NCI-H226 (cell line): ENCODE measurements around the gene SHC1.

Source experiments
- DNase-seq: peaks from one replicate; pipeline ENCODE4 v3.0.0-alpha.2; 2015

Gene SHC1, protein sequence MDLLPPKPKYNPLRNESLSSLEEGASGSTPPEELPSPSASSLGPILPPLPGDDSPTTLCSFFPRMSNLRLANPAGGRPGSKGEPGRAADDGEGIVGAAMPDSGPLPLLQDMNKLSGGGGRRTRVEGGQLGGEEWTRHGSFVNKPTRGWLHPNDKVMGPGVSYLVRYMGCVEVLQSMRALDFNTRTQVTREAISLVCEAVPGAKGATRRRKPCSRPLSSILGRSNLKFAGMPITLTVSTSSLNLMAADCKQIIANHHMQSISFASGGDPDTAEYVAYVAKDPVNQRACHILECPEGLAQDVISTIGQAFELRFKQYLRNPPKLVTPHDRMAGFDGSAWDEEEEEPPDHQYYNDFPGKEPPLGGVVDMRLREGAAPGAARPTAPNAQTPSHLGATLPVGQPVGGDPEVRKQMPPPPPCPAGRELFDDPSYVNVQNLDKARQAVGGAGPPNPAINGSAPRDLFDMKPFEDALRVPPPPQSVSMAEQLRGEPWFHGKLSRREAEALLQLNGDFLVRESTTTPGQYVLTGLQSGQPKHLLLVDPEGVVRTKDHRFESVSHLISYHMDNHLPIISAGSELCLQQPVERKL

DNA sequence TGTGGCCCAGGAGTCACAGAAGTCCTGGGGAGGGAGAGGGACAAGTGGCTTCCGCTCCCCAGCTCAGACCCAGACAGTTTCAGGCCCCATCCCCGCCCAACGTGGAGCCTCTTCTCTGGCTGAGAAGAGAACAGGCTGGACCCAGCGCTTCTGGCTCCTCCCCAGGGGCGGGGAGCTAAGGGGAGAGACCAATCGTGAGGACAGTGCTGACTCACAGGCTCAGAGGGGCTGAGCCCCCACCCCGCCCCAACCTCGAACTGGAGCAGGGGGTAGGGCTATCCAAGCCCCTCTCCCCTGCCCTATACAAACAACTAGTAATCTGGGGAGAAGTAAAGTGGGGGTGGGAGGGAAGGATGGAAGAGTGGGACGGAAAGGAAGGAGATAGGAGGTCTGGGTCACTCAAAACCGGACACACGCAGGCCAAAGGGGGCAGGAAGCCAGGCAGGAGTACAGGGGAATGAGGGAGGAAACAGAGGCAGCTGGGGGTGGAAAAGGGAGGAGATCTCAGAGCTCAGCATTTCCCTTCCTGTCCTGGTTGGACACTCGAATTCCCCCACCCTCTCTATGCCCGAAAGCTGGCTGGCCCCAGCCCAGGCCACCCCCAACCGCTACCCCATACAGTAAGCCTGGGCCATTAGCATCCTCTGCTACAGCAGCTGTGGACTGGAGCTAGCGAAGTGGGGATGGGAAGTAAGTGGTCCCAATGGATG lies at the start of gene SHC1:
Gene SHC1, minus strand, starts transcription at position 117 of the 710 bp plus-strand sequence. CDS start 221 bp downstream, outside the sequence.
- DNase-seq: peak; percentile 96

DNA sequence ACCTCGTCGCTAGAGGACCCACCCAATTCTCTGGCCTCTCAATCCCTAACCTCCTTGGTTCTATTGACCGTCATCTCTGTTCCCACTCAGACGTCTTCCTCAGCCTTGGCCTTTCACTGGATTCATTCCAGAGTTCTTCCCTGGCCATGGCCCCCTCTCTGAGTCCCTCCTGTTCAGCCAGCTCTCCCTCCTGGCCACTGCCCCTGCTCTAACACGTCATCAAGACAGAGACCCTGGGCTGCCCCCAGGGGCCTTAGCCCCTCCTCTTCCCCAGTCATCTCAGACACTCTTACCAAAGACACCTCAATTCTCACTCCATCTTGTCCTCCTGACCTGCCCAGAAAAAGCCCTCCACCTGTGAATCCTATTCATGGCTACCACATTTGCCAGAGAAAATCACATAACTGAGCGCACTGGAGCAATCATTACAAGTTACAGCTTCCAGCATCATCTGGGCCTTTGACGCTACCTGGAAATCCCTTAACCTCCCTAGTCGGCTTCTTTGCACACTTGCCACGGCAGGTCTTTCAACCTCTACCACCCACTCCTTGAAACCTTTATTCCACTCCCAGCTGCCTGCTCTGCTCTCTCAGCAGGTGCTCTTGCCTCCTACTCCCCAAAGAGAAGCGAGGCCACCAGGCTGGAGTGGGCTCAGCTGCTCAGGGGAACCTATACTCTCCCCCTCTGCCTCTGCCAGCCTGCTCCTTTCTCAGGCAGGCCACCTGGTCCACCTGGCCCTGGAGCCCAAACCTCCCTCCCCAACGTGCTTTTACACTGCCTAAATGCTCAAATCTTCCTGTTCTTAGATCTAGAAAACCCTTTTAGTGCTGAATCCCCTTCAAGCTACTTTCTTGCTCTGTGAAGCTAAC lies 49.1 kb upstream of the SHC1 start:
- DNase-seq: no peak

DNA sequence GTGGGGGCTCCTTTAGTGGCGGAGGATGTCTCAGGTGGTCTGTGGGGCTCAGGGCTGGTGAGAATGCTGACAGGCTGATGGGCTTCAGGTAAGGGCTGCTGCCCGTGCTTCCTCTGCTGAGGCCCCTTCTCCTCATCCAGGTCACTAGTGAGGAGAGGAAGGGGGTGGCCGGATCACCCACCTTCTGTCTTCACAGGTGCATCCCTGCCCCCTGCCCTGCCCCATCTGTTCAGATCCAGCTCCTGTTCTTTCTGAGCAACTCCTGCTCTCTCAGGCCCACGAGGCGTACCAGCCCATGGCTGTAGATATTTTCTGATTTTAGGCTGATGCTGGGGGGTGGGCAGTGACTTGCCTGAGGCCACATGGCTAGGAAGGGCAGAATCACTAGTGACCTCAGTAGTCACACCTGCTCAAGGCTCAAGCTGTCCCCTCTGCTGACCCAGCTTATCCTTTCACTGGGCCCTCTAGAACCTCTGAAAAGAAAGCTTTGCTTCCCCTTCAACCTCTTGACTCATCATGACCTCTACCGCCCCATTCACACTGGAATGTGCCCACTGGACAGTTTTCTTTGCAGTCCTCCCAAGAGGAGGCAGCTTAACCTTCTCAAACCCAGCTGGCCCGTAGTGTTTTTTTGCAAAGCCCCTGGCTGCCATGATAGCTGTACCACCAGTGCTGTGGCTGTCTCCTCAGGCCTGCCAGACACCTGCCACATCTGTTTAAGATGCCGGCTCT lies 48.2 kb upstream of the SHC1 start:
- DNase-seq: no peak

DNA sequence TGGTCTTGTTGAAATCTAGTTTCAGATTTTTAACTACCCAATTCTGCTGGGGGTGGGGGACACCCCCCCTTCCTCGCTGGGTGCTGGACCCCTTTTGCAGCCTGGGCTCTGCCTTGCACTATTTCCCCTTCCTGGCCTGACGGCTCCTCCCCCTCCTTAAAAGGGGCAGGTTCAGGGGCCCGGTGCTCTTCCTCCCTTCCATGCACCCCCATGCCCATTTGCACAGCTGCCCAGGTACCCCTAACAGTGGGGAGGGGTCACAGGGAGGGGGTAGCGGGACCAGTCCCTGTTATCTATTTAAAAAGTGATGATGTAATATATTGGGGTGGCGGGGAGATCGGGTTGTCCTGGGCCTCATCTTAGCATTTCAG lies 47.4 kb upstream of the SHC1 start:
- no peak for DNase-seq

DNA sequence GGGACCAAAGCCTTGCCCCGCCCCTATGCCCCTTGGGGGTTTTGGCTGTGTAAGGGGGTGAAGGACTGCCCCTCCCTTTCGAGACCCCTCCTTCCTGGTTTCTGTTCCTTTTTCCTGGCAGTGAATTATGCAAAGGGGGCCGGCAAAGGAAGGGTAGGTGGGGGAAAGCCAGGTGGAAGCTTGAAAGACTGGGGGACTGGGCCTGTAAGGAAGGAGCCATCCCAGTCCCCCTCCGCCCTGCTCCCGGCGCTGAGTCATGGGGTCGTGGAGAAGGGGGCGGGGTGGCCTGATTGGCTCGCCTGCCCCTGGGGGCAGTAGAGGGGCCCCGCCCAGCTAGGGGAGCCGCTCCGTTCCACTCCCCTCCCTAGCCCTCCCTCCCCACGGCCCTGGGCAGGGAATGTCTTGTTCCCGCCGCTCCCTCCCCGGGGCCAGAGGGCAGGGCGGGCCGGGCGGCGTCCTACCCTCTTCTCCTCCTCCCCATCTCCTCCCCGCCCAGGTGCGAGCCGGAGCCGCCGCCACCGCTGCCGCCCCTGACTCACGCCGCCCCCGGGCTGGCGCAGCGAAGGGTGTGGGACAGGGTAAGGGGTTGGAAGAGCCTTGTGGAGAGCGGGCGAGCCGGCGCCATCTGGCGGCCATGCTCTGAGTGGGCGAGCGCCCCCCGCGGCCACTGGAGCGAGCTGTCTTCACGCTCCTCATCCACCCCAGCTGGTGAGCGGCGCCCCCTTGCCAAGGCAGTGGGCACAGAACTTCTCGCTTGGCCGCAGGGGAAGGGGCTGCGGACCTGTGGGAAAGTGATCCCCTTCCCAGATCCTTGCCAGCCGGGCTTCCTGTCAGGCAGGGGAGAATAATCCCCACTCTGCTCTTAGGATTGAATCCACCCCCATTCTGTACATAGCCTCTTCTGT lies 46.7 kb upstream of the SHC1 start:
- peak; percentile 97 for DNase-seq

DNA sequence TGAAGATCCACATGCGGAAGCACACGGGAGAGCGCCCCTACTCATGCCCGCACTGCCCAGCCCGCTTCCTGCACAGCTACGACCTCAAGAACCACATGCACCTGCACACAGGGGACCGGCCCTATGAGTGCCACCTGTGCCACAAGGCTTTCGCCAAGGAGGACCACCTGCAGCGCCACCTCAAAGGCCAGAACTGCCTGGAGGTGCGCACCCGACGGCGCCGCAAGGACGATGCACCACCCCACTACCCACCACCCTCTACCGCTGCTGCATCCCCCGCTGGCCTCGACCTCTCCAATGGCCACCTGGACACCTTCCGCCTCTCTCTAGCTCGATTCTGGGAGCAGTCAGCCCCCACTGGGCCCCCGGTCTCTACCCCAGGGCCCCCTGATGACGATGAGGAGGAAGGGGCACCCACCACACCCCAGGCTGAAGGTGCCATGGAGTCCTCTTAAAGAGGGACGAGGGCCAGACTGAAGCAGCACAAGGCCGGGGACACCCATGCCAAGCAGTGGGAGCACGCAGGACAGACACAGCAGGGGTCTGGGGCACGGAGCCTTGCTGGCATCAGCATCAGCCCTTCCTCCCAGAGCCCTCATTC lies 45.8 kb upstream of the SHC1 start:
- DNase-seq: no peak

DNA sequence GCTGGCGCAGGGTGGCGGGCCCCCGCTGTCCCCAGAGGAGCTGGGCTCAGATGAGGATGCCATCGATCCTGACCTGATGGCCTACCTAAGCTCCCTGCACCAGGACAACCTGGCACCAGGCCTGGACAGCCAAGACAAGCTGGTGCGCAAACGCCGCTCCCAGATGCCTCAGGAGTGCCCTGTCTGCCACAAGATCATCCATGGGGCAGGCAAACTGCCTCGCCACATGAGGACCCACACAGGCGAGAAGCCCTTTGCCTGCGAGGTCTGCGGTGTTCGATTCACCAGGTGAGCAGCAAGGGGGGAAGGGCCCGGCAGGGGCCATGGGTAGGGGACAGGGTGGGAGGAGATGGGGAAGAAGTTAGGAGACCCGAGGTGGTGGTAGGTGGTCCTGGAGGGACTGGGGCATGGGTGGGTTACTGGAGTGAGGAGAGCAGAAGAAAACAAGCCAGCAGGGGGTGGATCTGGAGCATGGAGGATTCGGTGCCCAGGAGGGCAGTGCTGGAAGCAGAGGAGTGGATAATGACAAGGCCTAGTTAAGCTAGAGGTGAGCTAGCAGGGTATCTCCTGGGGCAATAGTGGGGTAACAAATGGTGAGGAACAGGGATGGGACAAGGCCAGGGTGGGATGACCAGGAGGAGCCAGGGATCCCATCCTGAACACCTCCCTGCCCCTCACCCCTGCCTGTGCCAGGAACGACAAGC lies 45.1 kb upstream of the SHC1 start:
- DNase-seq: no peak

DNA sequence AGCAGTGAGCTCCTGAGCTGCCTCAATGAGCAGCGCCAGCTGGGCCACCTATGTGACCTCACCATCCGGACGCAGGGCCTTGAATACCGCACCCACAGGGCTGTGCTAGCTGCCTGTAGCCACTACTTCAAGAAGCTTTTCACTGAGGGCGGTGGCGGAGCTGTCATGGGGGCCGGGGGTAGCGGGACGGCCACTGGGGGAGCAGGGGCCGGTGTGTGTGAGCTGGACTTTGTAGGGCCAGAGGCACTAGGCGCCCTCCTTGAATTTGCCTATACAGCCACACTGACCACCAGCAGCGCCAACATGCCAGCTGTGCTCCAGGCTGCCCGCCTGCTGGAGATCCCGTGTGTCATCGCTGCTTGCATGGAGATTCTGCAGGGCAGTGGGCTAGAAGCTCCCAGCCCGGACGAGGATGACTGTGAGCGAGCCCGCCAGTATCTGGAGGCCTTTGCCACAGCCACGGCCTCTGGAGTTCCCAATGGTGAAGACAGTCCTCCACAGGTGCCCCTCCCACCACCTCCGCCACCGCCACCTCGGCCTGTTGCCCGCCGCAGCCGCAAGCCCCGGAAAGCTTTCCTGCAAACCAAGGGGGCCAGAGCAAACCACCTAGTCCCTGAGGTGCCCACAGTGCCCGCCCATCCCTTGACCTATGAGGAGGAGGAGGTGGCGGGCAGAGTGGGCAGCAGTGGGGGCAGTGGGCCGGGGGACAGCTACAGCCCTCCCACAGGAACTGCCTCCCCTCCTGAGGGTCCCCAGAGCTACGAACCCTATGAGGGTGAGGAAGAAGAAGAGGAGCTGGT lies 44.4 kb upstream of the SHC1 start:
- no peak for DNase-seq

DNA sequence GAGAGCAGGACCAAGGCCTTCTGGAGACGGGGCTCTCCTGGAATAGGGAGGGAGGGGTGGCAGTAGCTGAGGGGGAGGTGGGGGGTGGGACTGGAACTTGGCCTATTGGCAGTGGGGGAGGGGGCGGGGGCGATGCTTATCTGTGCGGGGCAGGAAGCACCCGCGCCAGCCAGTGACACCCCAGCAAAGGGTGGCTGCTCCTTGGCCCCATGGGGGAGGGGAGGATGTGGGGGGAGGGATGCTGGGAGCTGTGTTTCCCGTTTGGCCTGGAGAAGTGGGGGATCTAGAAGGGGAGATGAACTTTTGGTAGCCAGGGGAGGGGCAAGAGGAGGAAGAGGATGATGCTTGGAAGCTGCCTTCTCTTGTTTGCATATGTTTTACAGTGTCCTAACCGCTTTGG lies 43.1 kb upstream of the SHC1 start:
- no peak for DNase-seq

DNA sequence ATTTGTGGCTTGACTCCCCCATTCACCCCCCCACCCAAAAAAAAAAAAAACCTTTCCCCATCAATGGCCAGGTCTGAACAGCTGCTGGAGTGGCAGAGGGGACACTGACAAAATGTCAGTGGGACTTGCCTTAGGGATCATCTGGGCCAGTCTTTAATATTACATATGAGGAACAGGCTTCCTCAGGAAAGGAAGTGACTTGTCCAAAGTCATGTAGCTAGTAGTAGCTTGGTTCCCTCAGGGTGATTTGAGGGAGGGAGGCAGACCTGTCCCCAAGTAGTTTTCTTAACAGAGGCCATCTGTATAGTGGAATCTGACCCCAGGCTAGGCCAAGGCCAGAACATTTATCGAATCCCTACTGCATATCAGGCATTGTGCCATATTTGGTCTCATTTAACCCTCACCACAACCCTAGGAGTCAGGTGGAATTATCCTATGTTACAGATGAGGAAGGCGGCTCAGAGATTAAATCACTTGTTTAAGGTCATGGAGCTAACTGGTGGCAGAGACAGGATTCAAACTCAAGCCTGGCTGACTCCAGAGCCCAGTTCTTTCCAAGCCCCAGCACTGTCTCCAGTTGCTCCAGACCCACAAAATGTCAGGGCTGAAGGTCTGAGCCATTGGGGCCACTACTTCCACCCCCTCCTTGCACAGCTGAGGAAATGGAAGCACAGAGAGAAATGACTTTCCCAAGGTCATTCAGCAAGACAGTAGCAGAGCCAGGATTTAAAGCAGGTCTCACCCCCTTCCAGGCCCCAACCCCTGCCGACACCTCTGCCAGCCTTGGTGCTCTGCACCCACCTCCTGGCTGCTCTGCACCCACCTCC lies 42.4 kb upstream of the SHC1 start:
- DNase-seq: no peak

DNA sequence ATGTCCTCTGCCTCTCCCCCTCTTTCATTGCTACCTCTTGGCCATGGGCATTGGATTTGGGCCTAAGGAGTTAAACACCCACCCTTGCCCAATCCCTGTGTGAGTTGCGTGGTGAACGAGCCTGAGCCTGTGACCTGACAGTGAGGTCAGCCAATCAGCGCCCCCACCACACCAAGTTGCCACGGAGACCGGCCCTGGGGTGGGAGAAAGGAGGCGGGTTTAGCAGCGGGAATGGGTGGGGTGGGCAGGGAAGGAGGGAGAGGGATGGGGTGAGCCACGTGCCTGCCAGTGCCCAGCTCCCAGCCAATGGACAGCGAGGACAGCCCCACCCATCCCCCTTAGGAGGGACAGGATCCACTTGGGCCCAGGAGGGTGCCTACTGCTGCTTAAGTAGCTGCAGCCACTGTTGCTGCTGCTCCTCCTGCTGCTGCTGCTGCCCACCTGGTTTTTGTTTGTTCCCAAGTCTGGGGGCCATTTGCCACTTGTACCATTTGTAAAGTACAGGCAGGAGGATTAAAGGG lies 41.5 kb upstream of the SHC1 start:
- DNase-seq: peak; percentile 77

DNA sequence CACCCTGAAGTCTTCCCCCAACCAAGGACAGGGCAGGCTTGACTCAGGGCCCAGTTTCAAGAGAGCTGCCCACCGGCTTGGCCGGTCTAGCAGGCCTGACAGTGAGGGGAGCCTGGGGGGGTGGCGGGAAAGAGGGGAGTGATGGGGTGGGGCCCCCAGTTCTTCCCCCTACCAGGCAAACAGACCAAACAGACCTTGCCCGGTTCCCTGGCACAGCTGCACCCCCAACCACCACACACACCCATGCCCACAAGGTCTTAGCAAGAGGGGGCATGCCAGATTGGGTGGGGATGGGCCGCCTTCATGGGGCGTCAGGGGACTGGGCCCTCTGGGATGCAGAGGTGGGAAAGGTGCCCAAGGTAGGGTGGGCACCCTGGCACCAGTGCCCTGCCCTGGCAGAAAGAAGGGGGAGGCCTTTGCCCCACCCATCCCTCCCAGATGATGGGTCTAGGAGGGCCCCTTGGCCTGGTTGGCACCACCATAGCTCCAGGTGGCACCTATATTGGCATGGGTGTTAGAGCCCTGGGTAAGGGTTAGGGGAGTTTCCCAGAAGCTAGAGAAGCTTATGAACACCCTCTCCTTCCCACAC lies 41.0 kb upstream of the SHC1 start:
- DNase-seq: no peak

DNA sequence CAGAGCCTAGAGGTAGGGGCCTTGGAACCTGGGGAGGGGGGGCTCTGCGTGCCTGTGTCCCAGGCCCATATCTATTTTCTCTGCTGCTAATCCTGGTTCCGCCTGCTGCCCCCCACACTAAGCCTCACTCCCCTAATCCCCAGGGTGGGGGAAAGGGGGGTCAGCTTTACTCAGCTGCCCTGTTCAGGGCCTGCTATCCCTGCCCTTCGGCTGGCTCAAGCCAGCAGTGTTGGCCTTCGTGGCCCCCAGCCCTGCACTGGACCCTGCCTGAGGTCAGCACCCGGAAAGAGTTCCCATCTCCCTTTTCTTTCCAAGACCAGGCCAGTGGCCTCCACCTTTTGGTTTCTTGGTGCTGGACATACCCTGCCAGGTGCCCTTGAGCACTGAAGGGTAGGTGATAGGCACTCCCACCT lies 40.5 kb upstream of the SHC1 start:
- DNase-seq: no peak

DNA sequence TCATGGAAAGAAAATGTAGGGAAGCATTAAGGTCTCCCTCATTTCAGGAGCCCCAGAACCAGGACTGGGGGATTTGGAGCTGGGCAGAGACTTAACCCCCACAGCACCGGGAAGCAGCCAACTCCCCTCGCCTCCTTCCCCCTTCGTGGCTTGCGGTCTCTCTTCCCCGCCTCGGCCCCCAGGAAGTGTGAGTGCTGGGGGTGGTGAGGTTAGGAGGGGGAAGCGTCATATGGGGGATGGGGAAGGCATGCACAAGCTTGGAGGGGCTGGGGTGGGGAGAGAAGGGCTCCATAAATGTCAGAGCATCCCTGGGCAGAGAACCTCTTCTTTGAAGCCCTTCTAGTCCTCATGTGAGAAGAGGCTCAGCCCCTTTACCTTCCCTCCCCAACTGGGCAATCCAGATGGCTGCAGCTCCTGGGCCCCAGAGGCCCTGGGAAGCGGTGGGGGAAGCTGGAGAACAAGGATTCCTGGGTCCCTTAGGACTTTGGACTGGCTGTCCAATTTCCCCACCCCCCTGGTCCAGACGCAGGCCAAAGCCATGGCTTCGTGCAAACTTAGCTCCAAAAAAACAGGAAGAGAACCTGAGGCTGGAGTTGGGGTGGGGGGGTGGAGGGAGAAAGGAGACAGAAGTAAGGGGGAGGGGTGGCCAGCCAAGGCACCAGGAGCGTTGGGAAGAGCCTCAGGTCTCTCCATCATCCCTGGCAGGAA lies 39.8 kb upstream of the SHC1 start:
- DNase-seq: no peak

DNA sequence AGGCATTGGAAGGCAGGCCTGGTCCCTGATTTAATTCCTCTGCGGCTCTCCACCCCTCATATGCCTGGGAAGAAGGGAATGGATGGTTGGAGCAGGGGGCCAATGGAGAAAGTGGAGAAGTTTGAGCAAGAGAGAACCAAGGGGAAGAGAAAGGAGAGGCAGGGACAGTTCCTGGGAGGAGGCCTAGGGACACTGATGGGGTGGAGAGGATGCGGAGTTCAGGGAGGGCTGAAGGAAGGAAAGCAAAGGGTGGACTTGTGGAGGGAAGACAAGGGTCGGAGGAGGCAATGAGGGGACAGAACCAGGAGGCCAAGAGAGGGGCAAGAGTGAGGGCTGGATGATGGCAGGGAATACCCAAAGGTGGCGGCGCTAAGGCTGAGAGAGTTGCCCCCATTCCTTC lies 39.2 kb upstream of the SHC1 start:
- no peak for DNase-seq

DNA sequence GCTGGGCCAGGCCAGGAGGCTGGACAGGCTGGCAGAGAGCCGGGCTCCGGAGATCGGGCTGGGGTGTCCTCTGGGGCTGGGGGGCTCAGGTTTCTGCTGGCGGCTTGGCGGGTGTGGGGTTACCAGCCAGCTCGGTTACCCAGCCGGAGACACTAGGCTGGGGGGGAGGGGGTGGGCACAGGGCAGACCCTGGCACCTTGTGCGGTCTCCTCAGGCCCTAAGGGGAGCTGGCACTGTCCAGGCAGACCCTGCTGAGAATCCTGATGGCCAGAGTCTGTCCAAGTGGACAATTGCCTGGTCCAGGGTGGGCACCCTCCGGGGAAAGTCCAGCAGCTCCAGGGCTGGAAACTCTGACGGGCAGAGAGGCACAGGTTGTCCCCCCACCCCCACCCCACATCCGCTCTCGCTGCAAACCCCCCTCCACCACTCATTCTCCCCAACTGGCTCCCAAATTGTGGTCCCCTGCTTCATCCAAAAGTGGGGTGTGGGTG lies 38.7 kb upstream of the SHC1 start:
- DNase-seq: no peak
